ENCODE results near the gene CDK2.

CDK2 gene

DNA sequence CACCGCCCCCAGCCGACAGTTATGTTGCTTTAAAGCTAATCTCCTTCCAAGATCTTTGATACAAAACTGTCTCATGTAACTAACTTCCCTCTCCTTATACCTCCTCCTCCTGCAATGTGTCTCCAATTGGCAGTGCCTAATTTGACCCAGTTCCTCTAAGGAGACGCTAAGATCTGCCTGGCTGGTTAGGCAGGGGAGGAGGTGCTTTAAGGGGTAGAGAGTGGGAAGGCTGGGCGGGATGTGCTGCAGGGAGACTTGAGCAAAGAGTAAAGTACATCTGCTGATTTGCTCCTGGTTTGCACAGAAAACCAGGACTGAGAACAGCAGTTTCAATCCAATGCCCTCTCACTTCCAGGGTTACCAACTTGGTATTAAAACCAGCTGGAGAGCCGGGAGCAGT, 46.9 kb downstream of the CDK2 start:
- Histone ChIP-seq H3K4me3 (ENCODE audit: low read depth, low read length) (no peak overlapping the region), H2AFZ (ENCODE audit: low read length, unreplicated experiment) (no peak overlapping the region), H3K36me3 (ENCODE audit: insufficient read depth, low read length) (no peaks in the 10 kb centered on the region), H3K79me2 (ENCODE audit: control insufficient read depth, insufficient read depth, low read length, unreplicated experiment) (no peaks in the 10 kb centered on the region), H3K27me3 (ENCODE audit: insufficient read depth, low read length) (no peaks in the 10 kb centered on the region), H3K4me1 (ENCODE audit: control insufficient read depth, insufficient read depth, low read length, unreplicated experiment) (no peaks in the 10 kb centered on the region), H3K27ac (ENCODE audit: low read depth, low read length) (no peak overlapping the region)

DNA sequence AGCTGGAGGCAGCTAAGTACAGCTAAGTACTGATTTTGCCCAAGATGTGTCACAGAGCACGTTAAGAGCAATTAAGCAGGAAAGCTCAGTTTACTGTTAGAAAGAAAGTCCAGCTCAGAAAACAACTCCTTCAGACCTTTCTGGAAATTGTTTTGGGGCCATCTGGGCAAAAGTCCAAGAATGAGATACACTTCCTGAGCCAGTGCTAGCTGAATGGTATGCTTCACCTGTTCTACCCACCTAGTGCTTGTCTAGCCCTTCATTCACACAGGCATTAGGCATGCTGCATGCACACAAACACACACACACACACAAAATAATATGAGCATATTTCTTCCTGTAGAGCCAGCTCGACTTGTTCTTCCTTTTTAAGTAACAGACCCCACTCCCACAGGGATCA, 47.6 kb downstream of the CDK2 start:
- Histone ChIP-seq H3K4me3 (ENCODE audit: low read depth, low read length) (no peak overlapping the region), H3K36me3 (ENCODE audit: insufficient read depth, low read length) (no peaks in the 10 kb centered on the region), H3K79me2 (ENCODE audit: control insufficient read depth, insufficient read depth, low read length, unreplicated experiment) (no peaks in the 10 kb centered on the region), H3K27ac (ENCODE audit: low read depth, low read length) (no peak overlapping the region), H3K4me1 (ENCODE audit: control insufficient read depth, insufficient read depth, low read length, unreplicated experiment) (no peaks in the 10 kb centered on the region), H3K27me3 (ENCODE audit: insufficient read depth, low read length) (no peaks in the 10 kb centered on the region), H2AFZ (ENCODE audit: low read length, unreplicated experiment) (no peak overlapping the region)

DNA sequence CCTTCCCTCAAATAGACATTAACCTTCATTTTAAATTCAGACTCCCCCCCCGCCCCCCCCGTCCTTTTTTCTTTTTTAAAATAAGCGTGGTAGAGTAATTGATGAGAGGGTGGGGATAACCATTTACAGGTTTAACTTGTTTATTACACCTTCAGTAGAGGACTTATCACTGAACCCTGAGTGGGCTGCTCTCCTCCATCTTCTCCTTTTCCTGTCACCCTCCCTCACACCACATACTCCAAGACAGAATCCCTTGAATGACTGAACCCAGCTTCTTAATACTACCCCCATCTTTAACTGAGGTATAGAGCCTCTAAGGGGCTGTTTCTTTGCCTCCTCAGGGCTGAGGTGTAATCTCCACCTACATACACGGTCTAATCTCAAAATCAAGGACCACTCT, 50.6 kb downstream of the CDK2 start:
- no peak overlapping the region for H3K27ac ChIP-seq (ENCODE audit: low read depth, low read length)
- no peaks in the 10 kb centered on the region for H3K27me3 ChIP-seq (ENCODE audit: insufficient read depth, low read length)
- no peak overlapping the region for H3K4me3 ChIP-seq (ENCODE audit: low read depth, low read length)

DNA sequence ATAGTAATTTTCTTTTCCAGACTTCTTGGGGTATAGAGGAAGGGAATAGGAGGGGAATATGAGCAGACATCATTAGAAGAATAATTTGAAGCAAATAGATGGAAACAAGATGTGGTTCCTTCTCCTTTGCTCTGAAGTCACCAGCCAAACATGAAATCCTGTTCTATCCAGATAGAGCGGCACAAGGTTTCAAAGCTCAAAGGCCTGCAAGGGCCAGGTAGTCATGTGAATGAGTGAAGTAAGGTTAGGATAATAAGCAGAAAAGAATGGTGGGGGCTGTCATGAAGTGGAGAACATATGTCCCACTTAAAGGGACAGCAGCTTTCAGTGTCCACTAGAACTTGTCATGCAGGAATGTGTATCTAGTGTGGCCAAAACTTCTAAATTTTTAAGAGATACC, 51.7 kb downstream of the CDK2 start:
- H3K27ac ChIP-seq (ENCODE audit: low read depth, low read length): no peak overlapping the region
- no peaks in the 10 kb centered on the region for H3K79me2 ChIP-seq (ENCODE audit: control insufficient read depth, insufficient read depth, low read length, unreplicated experiment)
- H2AFZ ChIP-seq (ENCODE audit: low read length, unreplicated experiment): no peak overlapping the region
- H3K36me3 ChIP-seq (ENCODE audit: insufficient read depth, low read length): no peaks in the 10 kb centered on the region
- no peaks in the 10 kb centered on the region for H3K27me3 ChIP-seq (ENCODE audit: insufficient read depth, low read length)
- H3K4me1 ChIP-seq (ENCODE audit: control insufficient read depth, insufficient read depth, low read length, unreplicated experiment): no peaks in the 10 kb centered on the region
- no peak overlapping the region for H3K4me3 ChIP-seq (ENCODE audit: low read depth, low read length)

More for the DNA sequence above, 50.6 kb downstream of the CDK2 start:
- Histone ChIP-seq H2AFZ (ENCODE audit: low read length, unreplicated experiment) (no peak overlapping the region), H3K4me1 (ENCODE audit: control insufficient read depth, insufficient read depth, low read length, unreplicated experiment) (no peaks in the 10 kb centered on the region), H3K36me3 (ENCODE audit: insufficient read depth, low read length) (no peaks in the 10 kb centered on the region), H3K79me2 (ENCODE audit: control insufficient read depth, insufficient read depth, low read length, unreplicated experiment) (no peaks in the 10 kb centered on the region)

DNA sequence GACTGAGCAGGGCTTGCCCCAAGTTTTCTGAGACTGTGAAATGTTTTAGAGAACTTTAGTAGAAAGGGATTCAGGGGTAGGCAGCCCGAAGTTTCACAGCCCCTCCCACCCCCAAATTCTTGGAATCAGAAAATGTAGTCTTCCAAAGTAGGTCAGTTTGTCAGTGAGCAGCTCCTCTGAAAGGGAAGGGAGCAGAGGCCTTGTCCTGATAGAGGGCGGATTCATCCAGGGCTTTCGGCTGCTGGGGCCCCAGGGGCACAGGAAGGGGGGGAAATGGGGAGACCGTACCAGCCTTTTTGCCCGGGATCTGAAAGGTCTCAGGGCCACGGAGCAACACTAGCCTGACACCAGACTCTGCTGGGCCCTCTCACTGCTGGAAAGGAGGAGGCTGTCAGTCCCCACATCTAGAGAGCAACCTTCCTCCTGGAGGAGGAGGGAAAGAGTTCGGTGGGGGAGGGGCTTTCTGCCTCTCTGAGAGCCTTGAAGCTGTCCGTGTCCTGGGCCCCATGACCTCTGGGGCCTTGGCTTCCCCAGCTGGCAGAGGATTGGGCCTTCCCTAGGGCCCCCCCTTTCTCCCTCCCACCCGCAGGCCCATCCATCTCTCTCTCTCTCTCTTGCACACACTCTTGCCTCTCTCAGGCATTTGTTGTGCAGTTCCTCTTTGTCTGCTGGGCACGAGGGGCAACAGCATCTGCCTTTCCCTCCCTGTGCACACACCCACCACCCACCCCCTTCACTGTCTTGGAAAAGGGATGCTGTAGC, 54.0 kb downstream of the CDK2 start, which contains the start of gene IKZF4:
TSS of gene IKZF4 (plus strand) at position 621 of the 762 bp plus-strand sequence. CDS start 451 bp downstream, outside the sequence.
- Histone ChIP-seq H3K36me3 (ENCODE audit: insufficient read depth, low read length) (no peaks in the 10 kb centered on the region), H3K27ac (ENCODE audit: low read depth, low read length) (no peak within 1 kb of the TSS), H2AFZ (ENCODE audit: low read length, unreplicated experiment) (no peak within 1 kb of the TSS), H3K79me2 (ENCODE audit: control insufficient read depth, insufficient read depth, low read length, unreplicated experiment) (no peaks in the 10 kb centered on the region), H3K27me3 (ENCODE audit: insufficient read depth, low read length) (no peaks in the 10 kb centered on the region), H3K4me1 (ENCODE audit: control insufficient read depth, insufficient read depth, low read length, unreplicated experiment) (no peaks in the 10 kb centered on the region), H3K4me3 (ENCODE audit: low read depth, low read length) (no peak within 1 kb of the TSS)

DNA sequence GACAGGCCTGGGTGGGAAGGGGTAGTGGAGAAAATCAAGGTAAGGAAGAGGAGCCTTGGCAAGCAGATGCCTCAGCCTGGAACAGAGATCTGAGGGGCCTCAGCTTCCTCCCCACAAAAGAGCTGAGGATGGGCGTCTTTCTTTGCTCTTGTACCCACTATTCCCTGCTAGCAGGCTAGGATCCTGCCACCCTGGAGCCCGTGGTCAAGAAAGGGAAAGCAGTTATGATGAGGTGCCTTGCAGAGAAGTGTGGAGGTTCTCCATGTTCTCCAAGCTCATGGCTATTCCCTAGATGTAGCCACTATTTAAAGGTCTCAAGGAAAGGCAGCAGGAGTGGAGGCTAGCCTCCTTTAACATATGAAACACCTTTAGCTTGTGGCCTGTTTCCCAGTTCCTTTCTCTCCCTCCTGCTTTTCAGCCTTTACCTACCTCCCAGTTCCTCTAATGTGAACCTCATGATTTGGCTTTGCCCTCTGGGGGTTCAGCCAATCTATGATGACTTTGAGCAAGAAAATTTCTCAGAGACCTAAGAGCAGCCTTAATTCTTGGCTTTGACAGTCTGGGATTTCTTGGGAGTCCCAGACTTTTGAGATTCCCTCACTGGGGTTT, 55.4 kb downstream of the CDK2 start:
- Histone ChIP-seq H3K4me3 (ENCODE audit: low read depth, low read length) (no peak overlapping the region), H3K27me3 (ENCODE audit: insufficient read depth, low read length) (no peaks in the 10 kb centered on the region), H3K79me2 (ENCODE audit: control insufficient read depth, insufficient read depth, low read length, unreplicated experiment) (no peaks in the 10 kb centered on the region), H3K27ac (ENCODE audit: low read depth, low read length) (no peak overlapping the region), H3K4me1 (ENCODE audit: control insufficient read depth, insufficient read depth, low read length, unreplicated experiment) (no peaks in the 10 kb centered on the region), H2AFZ (ENCODE audit: low read length, unreplicated experiment) (no peak overlapping the region), H3K36me3 (ENCODE audit: insufficient read depth, low read length) (no peaks in the 10 kb centered on the region)

All from ACC112 (cell line).